PC-9 (cell line): ENCODE data around the gene TMBIM4.

ENCODE experiments used
- EZH2 ChIP-seq: fragments of 200-600 bp; sonication (generic); IDR thresholded peaks from 2 replicates; pipeline ENCODE4 v1.8.0; 2017; ENCODE audit warnings: antibody characterized with exemption, low read depth
- TF ChIP-seq, protein P1 (sequence below): fragments of 200-600 bp; sonication (generic); conservative IDR thresholded peaks from 2 replicates; pipeline ENCODE4 v1.6.1; 2017; ENCODE audit warnings: mixed run types, antibody characterized with exemption, mild to moderate bottlenecking, moderate library complexity

DNA sequence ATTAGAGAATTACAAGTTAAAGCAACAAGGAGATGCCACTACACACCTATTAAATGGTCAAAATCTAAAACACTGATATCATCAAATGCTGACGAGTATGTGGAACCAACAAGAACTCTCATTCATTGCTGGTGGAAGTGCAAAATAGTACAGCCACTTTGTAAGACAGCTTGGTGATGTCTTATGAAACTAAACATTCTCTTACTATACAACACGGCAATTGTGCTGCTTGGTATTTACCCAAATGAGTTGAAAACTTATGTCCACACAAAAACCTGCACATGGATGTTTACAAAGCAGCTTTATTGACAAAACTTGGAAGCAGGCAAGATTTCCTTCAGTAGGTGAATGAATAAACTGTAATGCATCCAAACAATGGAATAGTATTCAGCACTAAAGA lies 3.2 kb downstream of the TMBIM4 start:
- TF ChIP-seq, protein P1, sequence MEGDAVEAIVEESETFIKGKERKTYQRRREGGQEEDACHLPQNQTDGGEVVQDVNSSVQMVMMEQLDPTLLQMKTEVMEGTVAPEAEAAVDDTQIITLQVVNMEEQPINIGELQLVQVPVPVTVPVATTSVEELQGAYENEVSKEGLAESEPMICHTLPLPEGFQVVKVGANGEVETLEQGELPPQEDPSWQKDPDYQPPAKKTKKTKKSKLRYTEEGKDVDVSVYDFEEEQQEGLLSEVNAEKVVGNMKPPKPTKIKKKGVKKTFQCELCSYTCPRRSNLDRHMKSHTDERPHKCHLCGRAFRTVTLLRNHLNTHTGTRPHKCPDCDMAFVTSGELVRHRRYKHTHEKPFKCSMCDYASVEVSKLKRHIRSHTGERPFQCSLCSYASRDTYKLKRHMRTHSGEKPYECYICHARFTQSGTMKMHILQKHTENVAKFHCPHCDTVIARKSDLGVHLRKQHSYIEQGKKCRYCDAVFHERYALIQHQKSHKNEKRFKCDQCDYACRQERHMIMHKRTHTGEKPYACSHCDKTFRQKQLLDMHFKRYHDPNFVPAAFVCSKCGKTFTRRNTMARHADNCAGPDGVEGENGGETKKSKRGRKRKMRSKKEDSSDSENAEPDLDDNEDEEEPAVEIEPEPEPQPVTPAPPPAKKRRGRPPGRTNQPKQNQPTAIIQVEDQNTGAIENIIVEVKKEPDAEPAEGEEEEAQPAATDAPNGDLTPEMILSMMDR = no peak
- no peak for TF ChIP-seq EZH2
